Neural crest cell (in vitro differentiated cells): Measurements from ENCODE around the gene MEIOSIN. TPM values are rescaled to one million over a fixed set of nuclear protein-coding genes. Genes with fewer than 3 reads are reported as not detected.

ENCODE experiments used
- DNase-seq: peaks from one replicate; pipeline ENCODE4 v3.0.0; 2021; ENCODE audit warnings: low read depth, mixed read lengths, low spot score
- H3K27ac Mint-ChIP-seq: one replicate; pipeline ENCODE4 v1.8.0; 2021; ENCODE audit warnings: mild to moderate bottlenecking, mixed read lengths; ENCODE audit not compliant: unreplicated experiment
- H3K27me3 Mint-ChIP-seq: 2 replicates; pipeline ENCODE4 v1.8.0; 2021; ENCODE audit warnings: low read depth, mild to moderate bottlenecking, mixed read lengths
- H3K36me3 Mint-ChIP-seq: 2 replicates; pipeline ENCODE4 v1.8.0; 2021; ENCODE audit warnings: low read depth, mild to moderate bottlenecking, mixed read lengths
- H3K4me1 Mint-ChIP-seq: 2 replicates; pipeline ENCODE4 v1.8.0; 2021; ENCODE audit warnings: mixed read lengths
- H3K4me3 Mint-ChIP-seq: one replicate; pipeline ENCODE4 v1.8.0; 2021; ENCODE audit warnings: mild to moderate bottlenecking, mixed read lengths
- H3K9me3 Mint-ChIP-seq: 2 replicates; pipeline ENCODE4 v1.8.0; 2021; ENCODE audit warnings: mixed read lengths
- total RNA-seq: library from RNA; stranded (reverse); gene quantifications from 2 replicates; pipeline ENCODE4 v1.2.1, GENCODE V29; 2021
- TF ChIP-seq, protein P1 (sequence below): fragments of 200-600 bp; sonication (generic); conservative IDR thresholded peaks from 2 replicates; pipeline ENCODE4 v1.5.0; 2021; ENCODE audit warnings: antibody characterized with exemption, mild to moderate bottlenecking

The MEIOSIN gene
- total RNA-seq, 1 donor from 2014 or later: not detected

DNA sequence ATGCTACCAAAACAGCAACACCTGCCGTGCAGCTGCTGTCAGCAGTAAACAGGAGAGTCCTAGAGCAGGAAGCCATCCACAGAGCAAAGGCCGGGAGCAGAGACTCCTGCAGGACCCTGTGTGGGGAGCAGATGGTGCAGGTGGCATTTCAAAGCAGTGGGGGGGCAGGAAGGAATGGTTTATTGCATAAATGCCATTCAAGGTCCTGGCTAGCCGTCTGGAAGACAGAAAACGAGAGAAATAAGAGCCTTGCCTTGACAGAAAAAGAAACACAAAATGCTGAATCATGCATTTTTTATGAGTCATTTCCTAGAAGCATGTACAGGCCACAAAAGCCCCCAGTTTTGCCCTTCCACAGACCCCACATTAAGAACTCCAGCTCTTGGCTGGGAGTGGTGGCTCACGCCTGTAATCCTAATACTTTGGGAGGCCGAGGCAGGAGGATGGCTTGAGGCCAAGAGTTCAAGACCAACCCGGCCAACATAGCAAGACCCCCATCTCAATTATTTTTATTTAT lies 76.5 kb downstream of the MEIOSIN start:
- peak overlapping the region; percentile 83 for H3K27ac Mint-ChIP-seq
- H3K36me3 Mint-ChIP-seq: no peaks in the 10 kb centered on the region
- DNase-seq: no peak
- TF ChIP-seq, protein P1, sequence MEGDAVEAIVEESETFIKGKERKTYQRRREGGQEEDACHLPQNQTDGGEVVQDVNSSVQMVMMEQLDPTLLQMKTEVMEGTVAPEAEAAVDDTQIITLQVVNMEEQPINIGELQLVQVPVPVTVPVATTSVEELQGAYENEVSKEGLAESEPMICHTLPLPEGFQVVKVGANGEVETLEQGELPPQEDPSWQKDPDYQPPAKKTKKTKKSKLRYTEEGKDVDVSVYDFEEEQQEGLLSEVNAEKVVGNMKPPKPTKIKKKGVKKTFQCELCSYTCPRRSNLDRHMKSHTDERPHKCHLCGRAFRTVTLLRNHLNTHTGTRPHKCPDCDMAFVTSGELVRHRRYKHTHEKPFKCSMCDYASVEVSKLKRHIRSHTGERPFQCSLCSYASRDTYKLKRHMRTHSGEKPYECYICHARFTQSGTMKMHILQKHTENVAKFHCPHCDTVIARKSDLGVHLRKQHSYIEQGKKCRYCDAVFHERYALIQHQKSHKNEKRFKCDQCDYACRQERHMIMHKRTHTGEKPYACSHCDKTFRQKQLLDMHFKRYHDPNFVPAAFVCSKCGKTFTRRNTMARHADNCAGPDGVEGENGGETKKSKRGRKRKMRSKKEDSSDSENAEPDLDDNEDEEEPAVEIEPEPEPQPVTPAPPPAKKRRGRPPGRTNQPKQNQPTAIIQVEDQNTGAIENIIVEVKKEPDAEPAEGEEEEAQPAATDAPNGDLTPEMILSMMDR: no peak
- H3K4me1 Mint-ChIP-seq: peaks cover 5% of the 10 kb centered on the region
- H3K4me3 Mint-ChIP-seq: no peak overlapping the region
- H3K9me3 Mint-ChIP-seq: no peaks in the 10 kb centered on the region
- H3K27me3 Mint-ChIP-seq: no peaks in the 10 kb centered on the region

DNA sequence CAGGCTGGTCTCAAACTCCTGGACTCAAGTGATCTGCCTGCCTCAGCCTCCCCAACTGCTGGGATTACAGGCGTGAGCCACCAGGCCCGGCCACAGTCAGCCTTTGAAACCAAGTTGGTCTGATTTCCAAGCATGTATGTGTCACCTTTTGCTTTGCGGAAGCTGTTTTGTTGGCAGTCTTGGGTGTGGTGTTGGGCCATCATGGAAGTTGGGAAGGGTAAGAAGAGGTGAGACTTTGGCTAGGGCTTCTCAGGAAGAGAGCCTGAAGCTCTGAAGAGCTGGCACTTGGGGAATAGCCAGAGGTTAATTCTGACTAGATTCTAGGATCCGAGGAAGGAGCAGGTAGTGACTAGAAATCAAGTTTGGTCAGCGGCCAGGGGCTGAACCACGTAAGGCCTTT lies 79.1 kb downstream of the MEIOSIN start:
- peaks cover 3% of the 10 kb centered on the region for H3K27me3 Mint-ChIP-seq
- peaks cover 10% of the 10 kb centered on the region for H3K4me1 Mint-ChIP-seq
- DNase-seq: no peak
- H3K36me3 Mint-ChIP-seq: no peaks in the 10 kb centered on the region
- H3K4me3 Mint-ChIP-seq: peak overlapping the region; percentile 17
- no peaks in the 10 kb centered on the region for H3K9me3 Mint-ChIP-seq
- TF ChIP-seq, protein P1: no peak
- H3K27ac Mint-ChIP-seq: no peak overlapping the region

Other genes starting within 250 kb of the MEIOSIN start
- gene RTN2, start 236.4 kb upstream of the MEIOSIN start, total RNA-seq: 16.2 and 19.8 TPM in 2 replicates
- gene PPM1N, start 235.0 kb upstream of the MEIOSIN start, total RNA-seq: not detected in 2 replicates
- gene VASP, start 226.0 kb upstream of the MEIOSIN start, total RNA-seq: 46.1 and 49.9 TPM in 2 replicates
- gene OPA3, start 148.6 kb upstream of the MEIOSIN start, total RNA-seq: 14.8 and 15.7 TPM in 2 replicates
- gene GPR4, start 131.2 kb upstream of the MEIOSIN start, total RNA-seq: not detected in 2 replicates
- 15.0 and 20.2 TPM in 2 replicates for gene EML2, start 94.0 kb upstream of the MEIOSIN start, total RNA-seq
- 0.96 and 1.0 TPM in 2 replicates for gene GIPR, start 65.2 kb upstream of the MEIOSIN start, total RNA-seq
- gene SNRPD2, start 41.5 kb upstream of the MEIOSIN start, total RNA-seq: 635 and 666 TPM in 2 replicates
- 11.4 and 11.8 TPM in 2 replicates for gene QPCTL, start 40.8 kb upstream of the MEIOSIN start, total RNA-seq
- 27.2 and 30.3 TPM in 2 replicates for gene FBXO46, start 2.5 kb upstream of the MEIOSIN start, total RNA-seq
- gene SIX5, start 35.8 kb downstream of the MEIOSIN start, total RNA-seq: 36.8 and 38.6 TPM in 2 replicates
- gene DMPK, start 49.1 kb downstream of the MEIOSIN start, total RNA-seq: 114 and 118 TPM in 2 replicates
- 107 and 110 TPM in 2 replicates for gene DMWD, start 59.4 kb downstream of the MEIOSIN start, total RNA-seq
- 0.32 and 0.44 TPM in 2 replicates for gene RSPH6A, start 81.9 kb downstream of the MEIOSIN start, total RNA-seq
- 105 and 115 TPM in 2 replicates for gene SYMPK, start 129.7 kb downstream of the MEIOSIN start, total RNA-seq
- gene FOXA3, start 130.9 kb downstream of the MEIOSIN start, total RNA-seq: not detected in 2 replicates
- 28.6 and 33.1 TPM in 2 replicates for gene IRF2BP1, start 152.7 kb downstream of the MEIOSIN start, total RNA-seq
- 9.1 and 9.6 TPM in 2 replicates for gene MYPOP, start 169.2 kb downstream of the MEIOSIN start, total RNA-seq
- gene NANOS2, start 181.3 kb downstream of the MEIOSIN start, total RNA-seq: not detected in 2 replicates
- gene NOVA2, start 240.4 kb downstream of the MEIOSIN start, total RNA-seq: 25.5 and 25.6 TPM in 2 replicates